NT2/D1 (cell line): ENCODE data around the gene DNM3.

ENCODE experiments used
- YY1 ChIP-seq: IDR thresholded peaks from 2 replicates; pipeline ENCODE4 v1.6.1; 2011; ENCODE audit not compliant: insufficient read length, insufficient read depth
- ZNF274 ChIP-seq: IDR thresholded peaks from 2 replicates; pipeline ENCODE4 v1.6.1; 2011; ENCODE audit warnings: mild to moderate bottlenecking, low read depth, low read length

DNA sequence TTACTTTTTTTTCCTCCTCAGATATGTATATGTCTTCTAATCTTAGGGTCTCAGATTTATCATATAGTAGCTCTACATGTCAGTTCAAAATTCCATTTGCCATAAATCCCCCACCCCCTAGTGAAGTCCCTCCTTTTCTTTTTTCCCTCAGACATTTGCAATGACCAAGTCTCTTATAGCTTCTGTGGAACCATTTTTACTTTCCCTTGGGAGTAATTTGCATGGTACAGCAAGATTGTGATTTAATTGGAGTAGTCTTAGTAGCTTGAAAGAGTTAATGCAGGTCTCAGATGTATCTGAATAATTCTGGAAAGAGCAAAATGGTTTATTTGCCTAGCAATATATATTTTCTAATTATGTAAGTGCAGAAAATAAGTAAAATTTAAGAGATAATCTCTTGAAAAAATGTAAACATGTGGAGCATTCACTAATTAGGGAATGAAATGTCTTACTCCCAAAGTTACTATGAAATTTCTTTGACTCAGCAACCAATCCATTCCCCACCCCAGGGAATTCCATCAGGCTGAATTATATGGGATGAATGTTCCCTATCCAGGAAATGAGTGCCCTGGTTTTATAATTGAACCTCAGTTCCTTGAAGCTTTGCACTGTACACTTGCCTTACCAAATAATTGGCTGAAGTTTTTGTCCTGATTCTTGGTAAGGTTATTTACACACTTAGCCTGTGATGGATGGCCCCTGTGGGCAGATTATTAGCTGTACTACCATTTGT lies 267.0 kb downstream of the DNM3 start:
- TF ChIP-seq YY1 (no peak), ZNF274 (no peak)
